Measurements from ENCODE around the gene SNPH.

GRCh38 chr20:1333462-1334369 lies 67.6 kb downstream of the SNPH start:
- TF ChIP-seq ZNF274 (IDR thresholded peaks at IDR 0.05; ENCODE audit: low read depth, low read length) (no peak), SUZ12 (IDR thresholded peaks at IDR 0.05; ENCODE audit: extremely low read depth, insufficient read depth, insufficient read length) (no peak), YY1 (IDR thresholded peaks at IDR 0.05; ENCODE audit: insufficient read depth, insufficient read length) (no peak)
